Smooth muscle cell (in vitro differentiated cells): Measurements from ENCODE around the gene ANK3. TPM values are rescaled to one million over a fixed set of nuclear protein-coding genes. Genes with fewer than 3 reads are reported as not detected.

Experiments used
- DNase-seq: peaks from one replicate; lab custom pipeline; 2025; ENCODE audit not compliant: unreplicated experiment; lab: John Stamatoyannopoulos, UW
- H2AFZ ChIP-seq: fragments of 200-600 bp; sonication (generic); 2 replicates; pipeline ENCODE4 v1.6.0; 2016; ENCODE audit warnings: antibody characterized with exemption, low read depth, mild to moderate bottlenecking
- H3F3A ChIP-seq: fragments of 200-600 bp; sonication (generic); 2 replicates; pipeline ENCODE4 v1.6.0; 2017; ENCODE audit warnings: antibody characterized with exemption, low read depth
- H3K27ac ChIP-seq: fragments of 200-600 bp; sonication (generic); 2 replicates; pipeline ENCODE4 v1.5.1; 2016; ENCODE audit warnings: low read depth, mild to moderate bottlenecking
- H3K27me3 ChIP-seq: fragments of 200-600 bp; sonication (generic); 2 replicates; pipeline ENCODE4 v1.6.1; 2016; ENCODE audit warnings: low read depth, mild to moderate bottlenecking
- H3K36me3 ChIP-seq: fragments of 200-600 bp; sonication (generic); 2 replicates; pipeline ENCODE4 v1.5.1; 2016; ENCODE audit warnings: low read depth
- H3K4me1 ChIP-seq: fragments of 200-600 bp; sonication (generic); 2 replicates; pipeline ENCODE4 v1.5.1; 2016; ENCODE audit warnings: low read depth
- H3K4me2 ChIP-seq: fragments of 200-600 bp; sonication (generic); 2 replicates; pipeline ENCODE4 v1.6.0; 2016; ENCODE audit warnings: mild to moderate bottlenecking
- H3K4me3 ChIP-seq: fragments of 200-600 bp; sonication (generic); 2 replicates; pipeline ENCODE4 v1.5.1; 2016; ENCODE audit warnings: mild to moderate bottlenecking
- H3K79me2 ChIP-seq: fragments of 200-600 bp; sonication (generic); 2 replicates; pipeline ENCODE4 v1.6.0; 2016; ENCODE audit warnings: low read depth, mild to moderate bottlenecking
- H3K9ac ChIP-seq: fragments of 200-600 bp; sonication (generic); 2 replicates; pipeline ENCODE4 v1.6.0; 2016; ENCODE audit warnings: low read depth
- H3K9me3 ChIP-seq: fragments of 200-600 bp; sonication (generic); replicated peaks from 2 replicates; pipeline ENCODE4 v1.5.1; 2016; ENCODE audit warnings: low read depth
- H4K20me1 ChIP-seq: fragments of 200-600 bp; sonication (generic); 2 replicates; pipeline ENCODE4 v1.6.0; 2016; ENCODE audit warnings: low read depth
- CTCF ChIP-seq: fragments of 200-600 bp; sonication (generic); IDR thresholded peaks from 2 replicates; pipeline ENCODE4 v1.5.1; 2017; ENCODE audit warnings: borderline replicate concordance, mild to moderate bottlenecking, antibody characterized with exemption; ENCODE audit not compliant: insufficient read depth, poor library complexity, severe bottlenecking
- WGBS: methylation state at CpG from one replicate; pipeline ENCODE4 v1.1.7; 2016; ENCODE audit warnings: low lambda C conversion rate; 5-methylcytosine and 5-hydroxymethylcytosine counted together
- polyA plus RNA-seq: library from polyadenylated mRNA; unstranded; fragments of >200 nt; fragmentation: Nextera tagmentation; extraction: Ambion mirVana; gene quantifications from 2 replicates; pipeline ENCODE4 v1.2.1, GENCODE V29; 2016
- total RNA-seq: library from RNA; depleted of rRNA; stranded (reverse); fragments of >200 nt; gene quantifications from 2 replicates; pipeline ENCODE4 v1.2.3, GENCODE V29; 2014

ANK3 gene
- total and polyA plus RNA-seq, 2 experiments from 2014 or later, result 28.2 to 85.5 TPM

GRCh38 chr10:60139290-60139689 lies 250.4 kb downstream of the ANK3 start:
- Histone ChIP-seq H3K4me2 (peak overlapping the region; percentile 64), H3K4me3 (peak overlapping the region; percentile 46), H3K27ac (peak overlapping the region; percentile 91), H3K27me3 (no peaks in the 10 kb centered on the region), H3F3A (peaks cover 16% of the 10 kb centered on the region), H2AFZ (no peak overlapping the region), H4K20me1 (no peaks in the 10 kb centered on the region), H3K36me3 (no peaks in the 10 kb centered on the region), H3K4me1 (peaks cover 18% of the 10 kb centered on the region), H3K9ac (peak overlapping the region; percentile 79), H3K9me3 (no peaks in the 10 kb centered on the region), H3K79me2 (peaks cover 6% of the 10 kb centered on the region)
- no peak for DNase-seq
- 43% methylated on average over 3 of the region's 3 CpGs for WGBS
- no peak for TF ChIP-seq CTCF

DNA sequence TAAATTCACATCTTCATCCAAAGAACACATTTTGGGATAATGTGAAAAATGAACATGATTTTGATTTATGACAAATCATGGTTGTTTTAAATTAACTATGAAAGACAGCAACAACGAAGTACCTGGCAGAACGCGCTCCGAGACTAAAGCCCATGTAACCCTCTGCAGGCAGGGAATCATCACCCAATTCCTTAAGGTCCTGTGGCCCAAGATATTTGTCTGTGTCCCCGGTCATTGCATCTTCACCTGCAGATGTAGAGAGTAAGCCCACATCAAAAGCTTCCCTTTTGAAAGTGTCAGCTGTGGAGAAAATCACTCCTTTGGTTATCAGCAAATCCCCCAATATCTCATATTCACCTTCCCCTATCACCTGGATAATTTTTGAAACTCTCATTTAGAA lies 250.8 kb downstream of the ANK3 start:
- H3K9me3 ChIP-seq, result no peaks in the 10 kb centered on the region
- 59% methylated on average over 5 of the region's 5 CpGs for WGBS
- H3K4me1 ChIP-seq, result peaks cover 18% of the 10 kb centered on the region
- peak overlapping the region; percentile 79 for H3K9ac ChIP-seq
- peaks cover 6% of the 10 kb centered on the region for H3K79me2 ChIP-seq
- H3K27ac ChIP-seq, result peak overlapping the region; percentile 91
- peak overlapping the region; percentile 64 for H3K4me2 ChIP-seq
- no peaks in the 10 kb centered on the region for H3K36me3 ChIP-seq
- H3F3A ChIP-seq, result peaks cover 16% of the 10 kb centered on the region
- H3K27me3 ChIP-seq, result no peaks in the 10 kb centered on the region
- no peak for DNase-seq
- no peaks in the 10 kb centered on the region for H4K20me1 ChIP-seq
- TF ChIP-seq CTCF, result no peak
- H3K4me3 ChIP-seq, result peak overlapping the region; percentile 46
- no peak overlapping the region for H2AFZ ChIP-seq

GRCh38 chr10:60138026-60138425 lies 251.6 kb downstream of the ANK3 start:
- peaks cover 6% of the 10 kb centered on the region for H3K79me2 ChIP-seq
- no peaks in the 10 kb centered on the region for H3K27me3 ChIP-seq
- no peak overlapping the region for H2AFZ ChIP-seq
- DNase-seq, result no peak
- peaks cover 18% of the 10 kb centered on the region for H3K4me1 ChIP-seq
- peak overlapping the region; percentile 64 for H3K4me2 ChIP-seq
- peak overlapping the region; percentile 91 for H3K27ac ChIP-seq
- TF ChIP-seq CTCF, result no peak
- no peaks in the 10 kb centered on the region for H3K9me3 ChIP-seq
- H3K9ac ChIP-seq, result peak overlapping the region; percentile 79
- H3K36me3 ChIP-seq, result no peaks in the 10 kb centered on the region
- peak overlapping the region; percentile 46 for H3K4me3 ChIP-seq
- H3F3A ChIP-seq, result peaks cover 16% of the 10 kb centered on the region
- no peaks in the 10 kb centered on the region for H4K20me1 ChIP-seq

GRCh38 chr10:60137292-60137992 lies 252.2 kb downstream of the ANK3 start:
- peak overlapping the region; percentile 79 for H3K9ac ChIP-seq
- WGBS, result 95% methylated on average over 2 of the region's 2 CpGs
- peak overlapping the region; percentile 64 for H3K4me2 ChIP-seq
- H3F3A ChIP-seq, result peaks cover 16% of the 10 kb centered on the region
- H3K27me3 ChIP-seq, result no peaks in the 10 kb centered on the region
- no peak overlapping the region for H2AFZ ChIP-seq
- no peak for DNase-seq
- TF ChIP-seq CTCF, result no peak
- H3K4me3 ChIP-seq, result peak overlapping the region; percentile 46
- no peaks in the 10 kb centered on the region for H3K9me3 ChIP-seq
- H3K36me3 ChIP-seq, result no peaks in the 10 kb centered on the region
- H3K4me1 ChIP-seq, result peaks cover 18% of the 10 kb centered on the region
- peaks cover 6% of the 10 kb centered on the region for H3K79me2 ChIP-seq
- H3K27ac ChIP-seq, result peak overlapping the region; percentile 91
- H4K20me1 ChIP-seq, result no peaks in the 10 kb centered on the region
